T-helper 2 cell treated with Interferon-gamma antibody and Interleukin-4, amounts not matched to agents 100 ng/mL and 5 ng/mL, for 36 hours (primary cell): Measurements from ENCODE around the gene UBN1. TPM values are rescaled to one million over a fixed set of nuclear protein-coding genes. Genes with fewer than 3 reads are reported as not detected.

ENCODE experiments used
- intact Hi-C: fragments of 100-400 bp; cut with micrococcal nuclease; formaldehyde crosslinking; loops from one replicate; pipeline ENCODE4 v1.15.1; 2023
- total RNA-seq: library from RNA; stranded (reverse); gene quantifications from 2 replicates; pipeline ENCODE4 v1.2.3, GENCODE V29; 2022

UBN1 gene
- total RNA-seq, 1 donor from 2014 or later, result 42.0 TPM

DNA sequence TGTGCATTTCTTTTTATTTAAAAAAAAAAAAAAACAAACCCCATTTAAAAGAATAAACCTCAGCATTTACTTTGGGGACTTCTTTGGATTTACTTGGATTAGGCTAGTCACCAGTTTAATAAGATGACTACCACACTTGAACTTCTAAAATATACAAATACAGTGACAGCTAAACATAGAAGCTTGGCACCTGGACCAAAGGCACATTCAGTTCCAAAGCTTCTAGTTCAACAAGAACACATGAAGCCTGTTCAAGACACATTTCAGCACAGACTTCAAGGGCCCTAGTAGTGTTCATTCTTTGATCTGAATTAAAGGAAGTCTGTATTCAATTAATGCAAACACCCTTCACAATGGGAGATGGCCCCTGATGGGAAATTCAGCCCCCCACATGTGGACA lies 33.2 kb upstream of the UBN1 start:
- intact Hi-C loops, result no loop called here

GRCh38 chr16:4814542-4815173 lies 32.6 kb upstream of the UBN1 start:
- intact Hi-C loops, result no loop called here

- intact Hi-C loops, result no loop called here
Observed at GRCh38 chr16:4820652-4821051, 26.6 kb upstream of the UBN1 start.

- intact Hi-C loops, result no loop called here
Observed at GRCh38 chr16:4825196-4825595, 22.1 kb upstream of the UBN1 start.

DNA sequence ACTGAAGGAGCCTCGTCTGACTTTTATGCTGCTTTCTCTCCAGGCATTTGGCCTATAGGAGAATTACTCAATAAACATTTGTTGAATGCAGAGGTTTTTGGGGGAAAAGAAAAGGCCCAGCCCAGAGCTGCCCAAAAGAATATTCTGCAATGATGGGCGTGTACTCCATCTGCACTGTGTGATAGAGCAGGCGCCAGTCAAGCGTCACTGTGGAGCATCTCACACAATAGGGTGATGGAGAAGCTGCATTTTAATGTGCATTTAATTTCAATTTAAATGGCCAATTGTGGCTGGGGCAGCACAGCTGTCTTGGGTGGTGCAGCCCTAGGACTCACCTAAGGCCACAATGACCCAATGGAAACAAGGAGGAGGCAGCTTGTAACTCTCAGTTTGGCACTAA lies 20.8 kb upstream of the UBN1 start:
- intact Hi-C loops, result no loop called here

GRCh38 chr16:4826980-4827379 lies 20.3 kb upstream of the UBN1 start:
- intact Hi-C loops, result no loop called here

GRCh38 chr16:4828567-4829321 lies 18.5 kb upstream of the UBN1 start:
- intact Hi-C loops, result no loop called here

DNA sequence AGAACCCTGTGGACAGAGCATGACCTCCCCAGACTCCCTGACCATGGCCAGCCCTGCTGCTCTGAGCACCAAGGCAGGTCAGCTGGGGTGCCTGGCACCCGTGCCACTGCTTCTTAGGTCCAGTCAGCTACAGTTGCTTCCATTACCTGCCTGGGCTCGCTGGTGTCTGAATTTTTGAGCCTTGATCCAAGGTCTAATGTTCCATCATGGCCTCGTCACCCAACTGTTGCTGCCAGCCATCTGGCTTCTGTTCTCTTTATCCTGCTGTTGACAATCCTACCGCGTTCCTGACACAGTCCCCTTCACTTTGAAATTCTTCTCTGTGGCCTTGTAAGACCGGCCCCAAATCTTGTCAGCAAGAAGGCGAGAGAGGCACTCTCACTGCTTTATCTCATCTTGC lies 16.9 kb upstream of the UBN1 start:
- intact Hi-C loops, result no loop called here

GRCh38 chr16:4831616-4832015 lies 15.7 kb upstream of the UBN1 start:
- intact Hi-C loops, result no loop called here

GRCh38 chr16:4832698-4833343 lies 14.5 kb upstream of the UBN1 start:
- intact Hi-C loops, result no loop called here

DNA sequence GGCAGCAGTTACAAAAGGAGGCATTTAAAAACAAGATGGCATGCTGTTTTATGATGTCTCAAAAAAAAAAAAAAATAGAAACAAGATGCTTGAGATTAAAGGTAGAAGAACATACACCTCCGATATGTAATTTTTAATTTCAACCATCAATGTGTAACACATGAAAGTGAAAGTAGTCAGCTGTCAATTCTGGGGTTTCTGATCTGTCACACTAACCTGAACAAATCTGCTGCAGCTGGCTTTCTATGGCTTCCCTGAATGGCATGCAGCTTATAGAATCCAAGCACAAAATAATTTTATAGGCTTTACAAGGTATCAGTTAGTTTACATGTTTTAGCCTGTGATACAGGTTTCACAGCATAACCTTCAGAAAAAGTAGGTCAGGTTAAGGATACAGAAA lies 13.7 kb upstream of the UBN1 start:
- intact Hi-C loops, result no loop called here

DNA sequence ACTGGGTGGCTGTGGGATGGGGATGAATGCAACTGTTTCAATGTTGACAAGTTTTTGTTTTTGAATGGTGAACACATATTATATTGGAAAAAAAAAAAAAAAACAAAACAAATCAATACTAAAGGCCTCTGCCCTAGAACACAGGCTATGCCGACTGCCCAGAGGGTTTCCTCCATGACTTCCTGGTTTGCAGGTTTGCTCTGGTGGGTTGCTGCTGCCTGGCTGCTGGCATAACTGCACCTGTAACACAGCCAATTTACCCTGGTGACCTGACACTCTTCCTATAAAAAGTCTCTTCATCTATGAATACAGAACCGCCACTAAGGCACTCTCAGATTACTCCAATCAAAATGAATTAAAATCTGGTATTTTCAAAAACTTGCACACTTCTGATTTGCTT lies 10.6 kb upstream of the UBN1 start:
- intact Hi-C loops, result no loop called here

- intact Hi-C loops, result no loop called here
Observed at GRCh38 chr16:4837733-4838501, 9.4 kb upstream of the UBN1 start.

DNA sequence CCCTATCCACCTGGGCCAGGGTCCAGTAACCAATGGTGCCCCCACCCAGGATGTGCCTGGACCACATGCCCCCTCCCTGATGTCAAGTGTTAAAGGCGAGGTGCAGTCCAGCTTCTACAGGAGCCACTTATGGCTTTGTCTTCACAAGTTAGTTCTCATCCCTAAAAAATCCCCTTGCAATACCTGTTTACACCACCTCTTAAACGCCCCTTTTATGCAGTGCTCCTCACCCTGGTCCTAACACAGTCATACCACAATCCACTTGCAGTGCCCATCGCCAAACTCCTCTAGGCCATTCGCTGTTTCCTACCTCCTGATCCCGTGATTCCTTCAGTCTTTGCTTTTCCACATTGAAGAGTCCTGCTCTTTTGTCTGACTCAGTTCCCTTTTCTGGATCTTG lies 7.3 kb upstream of the UBN1 start:
- intact Hi-C loops, result no loop called here

DNA sequence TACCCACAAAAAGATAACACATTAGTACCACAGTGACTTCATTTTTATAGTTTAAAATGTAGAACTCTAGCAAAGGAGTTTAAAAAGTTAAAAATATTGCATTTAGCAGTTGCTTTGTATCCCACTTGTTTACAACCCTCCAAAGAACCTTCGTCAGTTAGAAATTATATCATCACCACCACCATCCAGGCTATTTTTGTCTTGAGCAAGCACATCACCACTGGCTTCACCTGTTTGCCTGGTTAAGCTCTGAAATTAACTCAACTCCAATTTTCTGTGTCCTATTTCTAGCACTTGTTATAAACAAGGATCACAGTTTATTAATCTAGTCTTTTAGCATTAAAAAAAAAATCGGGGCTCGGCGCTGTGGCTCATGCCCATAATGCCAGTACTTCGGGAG lies 6.3 kb upstream of the UBN1 start:
- intact Hi-C loops, result no loop called here

GRCh38 chr16:4846503-4846900 lies 779 bp upstream of the UBN1 start:
- intact Hi-C loops, result loop anchor here (2.0 to 5.0 kb wide), 4 partner anchors 110 to 251 kb away; partner anchors contain the start of genes ALG1, EEF2KMT and NAGPA

- intact Hi-C loops, result loop anchor here (1.0 to 5.0 kb wide), 7 partner anchors 46 to 249 kb away; partner anchors contain the start of genes ALG1, ANKS3, DNAAF8 and EEF2KMT
Observed at GRCh38 chr16:4847774-4848587, 700 bp downstream of the UBN1 start.

DNA sequence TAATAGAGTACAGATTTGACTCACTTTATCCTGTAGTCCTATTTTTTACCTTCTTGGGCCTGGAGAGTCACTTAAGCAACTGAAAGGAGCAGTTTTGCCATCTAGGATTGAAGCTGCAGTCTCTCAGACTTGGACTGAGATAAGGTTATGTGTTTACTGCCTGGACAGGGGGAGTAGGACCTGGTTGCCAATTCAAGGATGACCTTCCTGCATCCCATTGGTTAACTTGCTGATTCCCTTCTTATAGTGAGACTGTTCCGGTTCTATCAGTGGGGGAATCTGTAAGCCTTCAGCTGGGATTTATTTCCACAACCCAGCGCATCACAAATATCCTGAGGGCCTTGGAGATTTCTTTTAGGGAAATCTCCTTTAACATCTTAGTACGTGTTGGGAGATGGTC lies 2.9 kb downstream of the UBN1 start:
- intact Hi-C loops, result no loop called here

GRCh38 chr16:4852221-4852872 lies 5.1 kb downstream of the UBN1 start:
- intact Hi-C loops, result no loop called here

DNA sequence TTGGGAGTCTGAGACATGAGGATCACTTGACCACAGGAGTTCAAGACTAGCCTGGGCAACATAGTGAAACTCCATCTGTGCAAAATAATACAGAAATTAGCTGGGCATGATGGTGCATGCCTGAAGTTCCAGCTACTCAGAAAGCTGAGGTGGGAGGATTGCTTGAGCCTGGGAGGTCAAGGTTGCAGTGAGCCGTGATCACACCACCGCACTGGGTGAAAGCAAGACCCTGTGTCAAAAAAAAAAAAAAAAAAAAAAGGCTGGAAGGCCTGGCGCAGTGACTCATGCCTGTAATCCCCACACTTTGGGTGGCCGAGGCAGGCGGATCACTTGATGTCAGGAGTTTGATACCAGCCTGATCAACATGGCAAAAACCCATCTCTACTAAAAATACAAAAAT lies 8.1 kb downstream of the UBN1 start:
- intact Hi-C loops, result no loop called here
